Esophagus squamous epithelium (tissue), 5 donors: ENCODE data around the gene PDE5A. TPM values are rescaled to one million over a fixed set of nuclear protein-coding genes. Genes with fewer than 3 reads are reported as not detected.

Source experiments
- DNase-seq: peaks from one replicate; lab custom pipeline; 2025; lab: John Stamatoyannopoulos, UW
- H3K27ac ChIP-seq, 4 donors: fragments of 200-600 bp; sonication (generic); one replicate each; pipeline ENCODE4 v1.5.1; 2016 to 2019; ENCODE audit warnings: mild to moderate bottlenecking in 1 of 4
- H3K27me3 ChIP-seq, 4 donors: fragments of 200-600 bp; sonication (generic); 1 replicate in 3 of 4; 2 replicates in 1 of 4; pipeline versions ENCODE4 v1.5.1 to v1.6.0; 2017 to 2021; ENCODE audit warnings: antibody characterized with exemption in 1 of 4
- H3K36me3 ChIP-seq, 3 donors: fragments of 200-600 bp; sonication (generic); one replicate each; pipeline ENCODE4 v1.5.1; 2016 to 2019
- H3K4me1 ChIP-seq, 3 donors: fragments of 200-600 bp; sonication (generic); one replicate each; pipeline ENCODE4 v1.5.1; 2017 to 2019
- H3K4me3 ChIP-seq, 4 donors: fragments of 200-600 bp; sonication (generic); 1 replicate in 3 of 4; 2 replicates in 1 of 4; pipeline ENCODE4 v1.5.1; 2016 to 2019; ENCODE audit warnings: mild to moderate bottlenecking in 2 of 4, moderate library complexity in 1 of 4
- H3K9me3 ChIP-seq, 3 donors: fragments of 200-600 bp; sonication (generic); one replicate each; pipeline ENCODE4 v1.5.1; 2016 to 2019
- POLR2A ChIP-seq, 4 donors: fragments of 450-650 bp; IDR thresholded peaks; one replicate each; pipeline ENCODE4 v1.6.1; 2017; ENCODE audit warnings: antibody characterized with exemption in 4 of 4, mild to moderate bottlenecking in 4 of 4, moderate library complexity in 3 of 4
- WGBS, 2 donors: methylation state at CpG; one replicate each; pipeline ENCODE4 v1.1.5; 2018; 5-methylcytosine and 5-hydroxymethylcytosine counted together
- intact Hi-C: fragments of 100-400 bp; cut with DNase I; formaldehyde crosslinking; loops from one replicate; pipeline ENCODE4 v1.15.0; 2022
- total RNA-seq, 4 donors: library from RNA; depleted of rRNA; stranded (reverse); fragments of >200 nt; gene quantifications; one replicate each; pipeline ENCODE4 v1.1.0, GENCODE V29; 2016
- TF ChIP-seq, protein P1 (sequence below), 6 experiments: fragments of 450-650 bp in 4 of 6; fragments of 200-600 bp in 2 of 6; sonication (generic) in 2 of 6; IDR thresholded peaks; one replicate each; pipeline ENCODE4 v1.5.1; 2016 to 2019; ENCODE audit warnings: antibody characterized with exemption in 6 of 6, mild to moderate bottlenecking in 4 of 6, moderate library complexity in 4 of 6
- donor health status: DM: yes; HTN: yes; CAD: no.

Gene PDE5A
- 10 to 100 TPM in 1 of 4 donors, 1 to 10 TPM in 3; 1.9 to 26.7 (median 6.0) TPM for total RNA-seq

DNA sequence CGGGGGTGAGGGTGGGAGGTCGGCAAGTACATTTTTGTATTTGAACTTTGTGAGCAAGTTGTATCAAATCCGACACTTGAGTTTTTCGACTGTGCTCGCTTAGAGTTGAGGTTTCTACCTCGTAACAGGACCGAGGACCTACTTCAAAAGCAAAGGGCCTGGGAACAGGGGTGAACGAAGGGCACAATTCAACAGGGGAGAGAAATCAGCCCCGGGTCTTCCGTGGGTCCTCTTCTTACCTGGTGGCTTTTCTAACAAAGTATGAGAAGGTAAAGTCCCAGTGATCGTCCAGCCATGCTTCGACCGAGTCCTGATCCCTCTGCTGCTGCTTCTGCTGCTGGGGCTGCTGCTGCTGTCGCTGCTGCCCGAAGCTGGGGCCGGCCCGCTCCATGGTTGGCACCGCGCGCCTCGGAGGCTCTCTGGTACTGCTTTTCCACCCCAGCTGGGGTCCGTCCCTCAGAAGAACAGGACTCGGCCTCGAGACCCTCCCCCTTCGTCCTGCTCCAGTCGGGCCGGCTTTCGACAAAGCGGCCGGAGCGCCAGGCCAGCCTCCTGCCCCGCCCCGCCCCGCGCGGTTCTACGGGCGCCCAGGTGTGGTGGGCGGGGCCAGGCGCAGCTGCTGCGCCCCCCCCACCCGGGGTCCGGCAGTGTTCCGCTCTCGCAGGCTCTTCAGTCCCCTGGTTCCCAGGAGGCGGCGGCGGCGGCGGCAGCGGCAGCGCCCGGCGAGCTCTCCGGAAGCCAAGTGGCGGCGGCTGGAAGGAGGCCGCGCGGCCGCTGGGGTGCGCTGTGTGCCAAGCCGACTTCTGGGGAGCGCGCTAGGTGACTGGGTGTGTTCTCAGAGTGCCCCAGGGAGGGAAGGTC, at the start of gene PDE5A:
Gene PDE5A, minus strand, starts transcription at position 524 of the 861 bp plus-strand sequence. Its CDS starts 133 bp downstream, at position 391.
- peaks cover 0 to 4% (median 0%) of the 10 kb centered on the region in 4 donors for H3K27me3 ChIP-seq
- peak within 1 kb of the TSS; percentile 67 to 95 (median 91) for H3K27ac ChIP-seq
- no peaks in the 10 kb centered on the region for H3K36me3 ChIP-seq
- peak within 1 kb of the TSS; percentile 52 to 84 (median 82) for H3K4me3 ChIP-seq
- intact Hi-C loops = loop anchor here (5.0 to 10.0 kb wide), 2 partner anchors 74 to 419 kb away; no protein-coding TSS in a partner anchor
- WGBS, 2 donors = 0 to 2% methylated on average over 10 of the region's 65 CpGs
- peak; percentile 8 for DNase-seq
- H3K9me3 ChIP-seq = no peaks in the 10 kb centered on the region
- TF ChIP-seq POLR2A (IDR thresholded peaks at IDR 0.05) = peak in 1 of 4 donors; percentile 31
- TF ChIP-seq, protein P1, sequence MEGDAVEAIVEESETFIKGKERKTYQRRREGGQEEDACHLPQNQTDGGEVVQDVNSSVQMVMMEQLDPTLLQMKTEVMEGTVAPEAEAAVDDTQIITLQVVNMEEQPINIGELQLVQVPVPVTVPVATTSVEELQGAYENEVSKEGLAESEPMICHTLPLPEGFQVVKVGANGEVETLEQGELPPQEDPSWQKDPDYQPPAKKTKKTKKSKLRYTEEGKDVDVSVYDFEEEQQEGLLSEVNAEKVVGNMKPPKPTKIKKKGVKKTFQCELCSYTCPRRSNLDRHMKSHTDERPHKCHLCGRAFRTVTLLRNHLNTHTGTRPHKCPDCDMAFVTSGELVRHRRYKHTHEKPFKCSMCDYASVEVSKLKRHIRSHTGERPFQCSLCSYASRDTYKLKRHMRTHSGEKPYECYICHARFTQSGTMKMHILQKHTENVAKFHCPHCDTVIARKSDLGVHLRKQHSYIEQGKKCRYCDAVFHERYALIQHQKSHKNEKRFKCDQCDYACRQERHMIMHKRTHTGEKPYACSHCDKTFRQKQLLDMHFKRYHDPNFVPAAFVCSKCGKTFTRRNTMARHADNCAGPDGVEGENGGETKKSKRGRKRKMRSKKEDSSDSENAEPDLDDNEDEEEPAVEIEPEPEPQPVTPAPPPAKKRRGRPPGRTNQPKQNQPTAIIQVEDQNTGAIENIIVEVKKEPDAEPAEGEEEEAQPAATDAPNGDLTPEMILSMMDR (IDR thresholded peaks at IDR 0.05) = peak; percentile 48 to 87 (median 78)
- peaks cover 0 to 26% (median 4%) of the 10 kb centered on the region in 3 donors for H3K4me1 ChIP-seq

GRCh38 chr4:119676101-119676500, 47.5 kb upstream of the PDE5A start:
- Histone ChIP-seq H3K4me3 (no peak overlapping the region), H3K27ac (no peak overlapping the region), H3K4me1 (no peaks in the 10 kb centered on the region), H3K9me3 (no peaks in the 10 kb centered on the region), H3K36me3 (no peaks in the 10 kb centered on the region), H3K27me3 (no peaks in the 10 kb centered on the region)
- intact Hi-C loops = no loop called here
- no peak for DNase-seq
- TF ChIP-seq, protein P1 (IDR thresholded peaks at IDR 0.05) = no peak
- 62 to 84% methylated on average over 3 of the region's 3 CpGs for WGBS, 2 donors

GRCh38 chr4:119675391-119675790, 46.8 kb upstream of the PDE5A start:
- Histone ChIP-seq H3K4me3 (no peak overlapping the region), H3K36me3 (no peaks in the 10 kb centered on the region), H3K9me3 (no peaks in the 10 kb centered on the region), H3K27ac (no peak overlapping the region), H3K27me3 (no peaks in the 10 kb centered on the region), H3K4me1 (no peaks in the 10 kb centered on the region)
- intact Hi-C loops = no loop called here
- DNase-seq = no peak
- 72 to 95% methylated on average over 2 of the region's 2 CpGs for WGBS, 2 donors
- TF ChIP-seq, protein P1 (IDR thresholded peaks at IDR 0.05) = no peak
- no peak for TF ChIP-seq POLR2A (IDR thresholded peaks at IDR 0.05)

DNA sequence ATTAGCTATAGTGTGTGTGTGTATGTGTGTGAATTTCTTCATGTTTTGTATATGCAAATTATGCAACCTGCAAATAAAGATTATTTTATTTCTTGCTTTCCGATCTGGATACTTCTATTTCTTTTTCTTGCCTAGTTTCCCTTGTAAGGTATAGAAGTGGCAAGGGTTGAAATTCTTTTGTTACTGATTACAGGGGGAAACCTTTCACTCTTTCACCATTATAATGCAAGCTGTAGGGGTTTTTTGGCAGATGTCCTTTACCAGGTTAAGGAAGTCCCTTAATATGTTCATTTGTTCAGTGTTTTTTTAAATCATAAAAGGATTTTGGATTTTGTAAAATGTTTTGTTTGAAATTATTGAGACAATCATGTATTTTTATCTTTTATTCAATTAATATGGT, 44.3 kb upstream of the PDE5A start:
- no peak overlapping the region for H3K27ac ChIP-seq
- TF ChIP-seq POLR2A (IDR thresholded peaks at IDR 0.05) = no peak
- TF ChIP-seq, protein P1 (IDR thresholded peaks at IDR 0.05) = no peak
- no peaks in the 10 kb centered on the region for H3K4me1 ChIP-seq
- intact Hi-C loops = no loop called here
- H3K4me3 ChIP-seq = no peak overlapping the region
- H3K36me3 ChIP-seq = no peaks in the 10 kb centered on the region
- H3K9me3 ChIP-seq = no peaks in the 10 kb centered on the region
- DNase-seq = no peak
- 82 to 90% methylated on average over 1 of the region's 1 CpG for WGBS, 2 donors
- H3K27me3 ChIP-seq = no peaks in the 10 kb centered on the region

DNA sequence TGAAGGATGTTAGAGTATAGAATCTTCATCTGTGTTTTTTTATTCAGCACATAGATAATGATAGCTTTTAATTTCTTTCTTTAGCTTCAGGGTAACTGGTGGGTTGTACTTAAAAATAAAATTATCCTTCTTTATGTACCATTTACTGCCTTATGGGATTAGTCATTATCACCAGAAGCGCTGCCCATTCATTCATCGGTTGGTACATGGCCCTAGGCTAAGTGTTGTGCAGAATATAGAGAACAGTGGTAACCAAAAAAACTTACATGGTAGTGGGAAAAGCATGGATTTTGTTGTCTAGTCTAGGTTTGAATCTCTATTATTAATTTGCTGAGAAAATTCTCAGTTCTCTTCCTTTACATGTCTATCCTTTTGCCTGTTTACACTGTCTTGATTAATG, 43.5 kb upstream of the PDE5A start:
- Histone ChIP-seq H3K27ac (no peak overlapping the region), H3K9me3 (no peaks in the 10 kb centered on the region), H3K36me3 (no peaks in the 10 kb centered on the region), H3K4me3 (no peak overlapping the region), H3K27me3 (no peaks in the 10 kb centered on the region), H3K4me1 (no peaks in the 10 kb centered on the region)
- 71 to 85% methylated on average over 2 of the region's 2 CpGs for WGBS, 2 donors
- DNase-seq = no peak
- TF ChIP-seq, protein P1 (IDR thresholded peaks at IDR 0.05) = no peak
- TF ChIP-seq POLR2A (IDR thresholded peaks at IDR 0.05) = no peak
- intact Hi-C loops = no loop called here
